ENCODE measurements around the gene DGKB. TPM values are rescaled to one million over a fixed set of nuclear protein-coding genes. Genes with fewer than 3 reads are reported as not detected.

DGKB gene
- total RNA-seq, 1 experiment from 2014 or later = 1.9 TPM

- Mint-ChIP-seq H3K27ac (no peak overlapping the region), H3K4me3 (no peak overlapping the region), H3K36me3 (no peaks in the 10 kb centered on the region), H3K27me3 (ENCODE audit: low read depth) (no peaks in the 10 kb centered on the region), H3K9me3 (no peaks in the 10 kb centered on the region), H3K4me1 (0 out of 2 replicates have a peak, but pooled peaks cover 1% of the 10 kb centered on the region)
- ChIA-PET CTCF (no interaction called here), POLR2A (no interaction called here)
- DNase-seq (ENCODE audit: low spot score) (no peak), ATAC-seq (no peak)
- TF ChIP-seq ATF1 (CRISPR knock-in tag; IDR thresholded peaks at IDR 0.05) (no peak), MYBL2 (CRISPR knock-in tag; IDR thresholded peaks at IDR 0.05) (no peak), SP1 (CRISPR knock-in tag; conservative IDR thresholded peaks at IDR 0.05) (no peak), ELF4 (CRISPR knock-in tag; IDR thresholded peaks at IDR 0.05; ENCODE audit: low read depth) (no peak), GRHL2 (CRISPR knock-in tag; IDR thresholded peaks at IDR 0.05; ENCODE audit: insufficient replicate concordance, severe bottlenecking) (no peak), EMX1 (CRISPR knock-in tag; IDR thresholded peaks at IDR 0.05) (no peak), ATF3 (CRISPR knock-in tag; conservative IDR thresholded peaks at IDR 0.05) (no peak), TEAD4 (CRISPR knock-in tag; IDR thresholded peaks at IDR 0.05) (no peak), FOXP4 (CRISPR knock-in tag; IDR thresholded peaks at IDR 0.05) (no peak)
These were observed 29.1 kb upstream of the DGKB start for GRCh38 chr7:14931511-14932215.

GRCh38 chr7:14924398-14924797, 21.8 kb upstream of the DGKB start:
- H3K27ac Mint-ChIP-seq = no peak overlapping the region
- no peaks in the 10 kb centered on the region for H3K9me3 Mint-ChIP-seq
- ChIA-PET CTCF (interaction anchor here (0.8 to 2.1 kb wide), 6 partner anchors 83 to 796 kb away, joined by 4 to 6 read pairs (median 4); no protein-coding TSS in a partner anchor), POLR2A (no interaction called here)
- H3K4me3 Mint-ChIP-seq = no peak overlapping the region
- no peaks in the 10 kb centered on the region for H3K36me3 Mint-ChIP-seq
- H3K4me1 Mint-ChIP-seq = peaks cover 5% of the 10 kb centered on the region; the same call in 1 of the 2 replicates
- no peak for ATAC-seq
- TF ChIP-seq TP53 (CRISPR knock-in tag; IDR thresholded peaks at IDR 0.05) = no peak
- no peak for TF ChIP-seq ZBTB21 (CRISPR knock-in tag; IDR thresholded peaks at IDR 0.05; ENCODE audit: borderline replicate concordance)
- TF ChIP-seq ZNF121 (CRISPR knock-in tag; IDR thresholded peaks at IDR 0.05) = no peak
- TF ChIP-seq ZNF317 (CRISPR knock-in tag; IDR thresholded peaks at IDR 0.05; ENCODE audit: borderline replicate concordance, low read depth) = no peak
- no peak for TF ChIP-seq CTCF (IDR thresholded peaks at IDR 0.05)
- no peak for TF ChIP-seq MLX (CRISPR knock-in tag; IDR thresholded peaks at IDR 0.05)
- TF ChIP-seq NR1H2 (CRISPR knock-in tag; IDR thresholded peaks at IDR 0.05) = no peak
- TF ChIP-seq FOXK1 (CRISPR knock-in tag; IDR thresholded peaks at IDR 0.05) = no peak
- no peak for TF ChIP-seq TCF7 (CRISPR knock-in tag; IDR thresholded peaks at IDR 0.05; ENCODE audit: low read depth)
- TF ChIP-seq SMAD3 (CRISPR knock-in tag; IDR thresholded peaks at IDR 0.05; ENCODE audit: borderline replicate concordance) = no peak
- no peak for TF ChIP-seq ZNF138 (CRISPR knock-in tag; conservative IDR thresholded peaks at IDR 0.05)
- TF ChIP-seq ETV6 (CRISPR knock-in tag; IDR thresholded peaks at IDR 0.05) = no peak
- no peak for TF ChIP-seq NFE2L1 (CRISPR knock-in tag; IDR thresholded peaks at IDR 0.05)
- no peak for TF ChIP-seq ERG (CRISPR knock-in tag; IDR thresholded peaks at IDR 0.05)
- TF ChIP-seq RORB (CRISPR knock-in tag; IDR thresholded peaks at IDR 0.05) = no peak
- no peak for TF ChIP-seq MXD4 (CRISPR knock-in tag; IDR thresholded peaks at IDR 0.05; ENCODE audit: borderline replicate concordance)
- TF ChIP-seq CREB1 (CRISPR knock-in tag; IDR thresholded peaks at IDR 0.05) = no peak
- TF ChIP-seq TEAD4 (CRISPR knock-in tag; IDR thresholded peaks at IDR 0.05) = no peak
- no peak for TF ChIP-seq ELF4 (CRISPR knock-in tag; IDR thresholded peaks at IDR 0.05; ENCODE audit: low read depth)
- H3K27me3 Mint-ChIP-seq (ENCODE audit: low read depth) = no peaks in the 10 kb centered on the region
- DNase-seq (ENCODE audit: low spot score) = no peak
